ENCODE results near the gene CELA1. TPM values are rescaled to one million over a fixed set of nuclear protein-coding genes. Genes with fewer than 3 reads are reported as not detected.
A peak's percentile ranks its signal among the peaks of the same experiment; 100 is the strongest.

Gene CELA1
- polyA plus RNA-seq, 1 of the 3 experiments (the other 2 are of a cell fraction) = 0.05 TPM

- TF ChIP-seq YY1 (IDR thresholded peaks at IDR 0.05; ENCODE audit: low read depth) (no peak), NFIC (IDR thresholded peaks at IDR 0.05; ENCODE audit: borderline replicate concordance) (no peak)
Observed at GRCh38 chr12:51362307-51362706, 15.8 kb upstream of the CELA1 start (continued).

GRCh38 chr12:51361161-51362016, 14.9 kb upstream of the CELA1 start:
- Histone ChIP-seq H3K9ac (no peak overlapping the region), H3F3A (replicated peaks; ENCODE audit: insufficient read depth) (no peaks in the 10 kb centered on the region), H3K79me2 (ENCODE audit: insufficient read depth) (no peaks in the 10 kb centered on the region), H3K4me3 (ENCODE audit: low read depth in 2 of 2, low read length in 1 of 2) (no peak overlapping the region), H3K27me3 (ENCODE audit: insufficient read depth) (no peaks in the 10 kb centered on the region), H3K9me3 (no peaks in the 10 kb centered on the region), H3K4me1 (ENCODE audit: control insufficient read depth in 1 of 2, insufficient read depth in 2 of 2, low read depth in 1 of 2, low read length in 1 of 2) (peaks cover 0 to 9% of the 10 kb centered on the region in 2 experiments; a peak in 1 of 4 replicates), H3K36me3 (replicated peaks in 1 of 2; ENCODE audit: control insufficient read depth in 1 of 2, insufficient read depth in 2 of 2, low read length in 1 of 2) (no peaks in the 10 kb centered on the region), H3K9me2 (no peaks in the 10 kb centered on the region), H3K27ac (ENCODE audit: low read depth in 2 of 2, low read length in 1 of 2) (no peak overlapping the region; a peak in 1 of 4 replicates), H4K20me1 (ENCODE audit: insufficient read depth) (no peaks in the 10 kb centered on the region), H2AFZ (ENCODE audit: low read depth) (no peak overlapping the region), H3K4me2 (no peak overlapping the region)
- TF ChIP-seq RAD21 (IDR thresholded peaks at IDR 0.05; ENCODE audit: low read length) = peak; percentile 17; the same call in 1 of the 2 replicates
- TF ChIP-seq CTCF (IDR thresholded peaks at IDR 0.05) = peak; percentile 35
- no peak for TF ChIP-seq USF1 (IDR thresholded peaks at IDR 0.05; ENCODE audit: borderline replicate concordance, low read depth)
- no peak for TF ChIP-seq USF2 (IDR thresholded peaks at IDR 0.05; ENCODE audit: borderline replicate concordance, low read depth, low read length)
- ChIA-PET CTCF (interaction anchor here (0.8 to 2.3 kb wide), 6 partner anchors 9 to 59 kb away, joined by 3 to 8 read pairs (median 4); no protein-coding TSS in a partner anchor), POLR2A (no interaction called here)
- DNase-seq = no peak
- 84% methylated on average over 7 of the region's 8 CpGs for WGBS (ENCODE audit: low lambda C conversion rate)

- Histone ChIP-seq H3K36me3 (replicated peaks in 1 of 2; ENCODE audit: control insufficient read depth in 1 of 2, insufficient read depth in 2 of 2, low read length in 1 of 2) (no peaks in the 10 kb centered on the region), H2AFZ (ENCODE audit: low read depth) (no peak overlapping the region), H3K79me2 (ENCODE audit: insufficient read depth) (no peaks in the 10 kb centered on the region), H3K4me3 (ENCODE audit: low read depth in 2 of 2, low read length in 1 of 2) (no peak overlapping the region), H3K9me3 (no peaks in the 10 kb centered on the region), H3K27ac (ENCODE audit: low read depth in 2 of 2, low read length in 1 of 2) (no peak overlapping the region), H4K20me1 (ENCODE audit: insufficient read depth) (no peaks in the 10 kb centered on the region), H3K9ac (no peak overlapping the region), H3K27me3 (ENCODE audit: insufficient read depth) (no peaks in the 10 kb centered on the region), H3K4me1 (ENCODE audit: control insufficient read depth in 1 of 2, insufficient read depth in 2 of 2, low read depth in 1 of 2, low read length in 1 of 2) (peaks cover 0 to 9% of the 10 kb centered on the region in 2 experiments; a peak in 1 of 4 replicates), H3F3A (replicated peaks; ENCODE audit: insufficient read depth) (no peaks in the 10 kb centered on the region), H3K9me2 (no peaks in the 10 kb centered on the region), H3K4me2 (no peak overlapping the region)
- TF ChIP-seq MXI1 (IDR thresholded peaks at IDR 0.05; ENCODE audit: low read depth, low read length) (no peak), MEF2A (IDR thresholded peaks at IDR 0.05; ENCODE audit: borderline replicate concordance, low read depth) (no peak), MAX (IDR thresholded peaks at IDR 0.05; ENCODE audit: low read depth) (no peak)
- DNase-seq = no peak
- WGBS (ENCODE audit: low lambda C conversion rate) = 77% methylated on average over 2 of the region's 2 CpGs
- ChIA-PET POLR2A (no interaction called here), CTCF (interaction anchor here (1.0 to 2.3 kb wide), 5 partner anchors 8 to 515 kb away, joined by 3 to 8 read pairs (median 3); no protein-coding TSS in a partner anchor)
Observed at GRCh38 chr12:51360315-51360714, 13.8 kb upstream of the CELA1 start.

Data from SK-N-SH (cell line).